22Rv1 (cell line): ENCODE data around the gene NCOR1.
"Not testable (repeated sequence)": the region's sequence is repeated elsewhere in the genome, so short reads cannot be mapped to it uniquely, and the experiment has no call there.

Experiments
- ZFX ChIP-seq: fragments of 450-650 bp; IDR thresholded peaks from 2 replicates; pipeline ENCODE4 v1.6.1; 2017; ENCODE audit warnings: antibody characterized with exemption, borderline replicate concordance
- TF ChIP-seq, protein P1 (sequence below): fragments of 450-650 bp; IDR thresholded peaks from 2 replicates; pipeline ENCODE4 v1.5.1; 2017; ENCODE audit warnings: mild to moderate bottlenecking

DNA sequence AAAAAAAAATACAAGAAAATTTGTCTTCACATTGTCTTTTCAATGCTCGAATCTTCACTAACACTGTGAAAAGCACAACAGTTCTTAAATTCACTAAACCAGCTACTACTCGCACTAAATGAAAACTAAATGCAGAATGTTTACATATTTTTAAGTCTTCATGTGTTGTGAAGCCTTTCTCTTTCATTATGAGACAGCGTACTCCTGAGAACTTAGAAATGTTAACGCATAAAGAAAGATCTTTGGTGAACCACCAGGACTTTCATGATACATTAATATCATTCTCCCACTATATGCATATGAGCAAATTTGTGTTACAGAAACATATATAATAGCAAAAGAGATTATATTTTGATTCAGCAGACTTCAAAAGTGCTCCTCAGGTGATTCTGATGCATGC, 48.6 kb downstream of the NCOR1 start:
- TF ChIP-seq, protein P1, sequence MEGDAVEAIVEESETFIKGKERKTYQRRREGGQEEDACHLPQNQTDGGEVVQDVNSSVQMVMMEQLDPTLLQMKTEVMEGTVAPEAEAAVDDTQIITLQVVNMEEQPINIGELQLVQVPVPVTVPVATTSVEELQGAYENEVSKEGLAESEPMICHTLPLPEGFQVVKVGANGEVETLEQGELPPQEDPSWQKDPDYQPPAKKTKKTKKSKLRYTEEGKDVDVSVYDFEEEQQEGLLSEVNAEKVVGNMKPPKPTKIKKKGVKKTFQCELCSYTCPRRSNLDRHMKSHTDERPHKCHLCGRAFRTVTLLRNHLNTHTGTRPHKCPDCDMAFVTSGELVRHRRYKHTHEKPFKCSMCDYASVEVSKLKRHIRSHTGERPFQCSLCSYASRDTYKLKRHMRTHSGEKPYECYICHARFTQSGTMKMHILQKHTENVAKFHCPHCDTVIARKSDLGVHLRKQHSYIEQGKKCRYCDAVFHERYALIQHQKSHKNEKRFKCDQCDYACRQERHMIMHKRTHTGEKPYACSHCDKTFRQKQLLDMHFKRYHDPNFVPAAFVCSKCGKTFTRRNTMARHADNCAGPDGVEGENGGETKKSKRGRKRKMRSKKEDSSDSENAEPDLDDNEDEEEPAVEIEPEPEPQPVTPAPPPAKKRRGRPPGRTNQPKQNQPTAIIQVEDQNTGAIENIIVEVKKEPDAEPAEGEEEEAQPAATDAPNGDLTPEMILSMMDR: not testable (repeated sequence)
- not testable (repeated sequence) for TF ChIP-seq ZFX
